ENCODE measurements around the gene IGIP.

IGIP gene

GRCh38 chr5:140145818-140146522, 20.2 kb downstream of the IGIP start:
- H3K4me3 ChIP-seq (ENCODE audit: low read depth, low read length): 0 out of 2 replicates have a peak overlapping the region, but pooled peaks have one; percentile 8
- peak; percentile 64 for DNase-seq (ENCODE audit: low read depth)
- peak; percentile 64 for TF ChIP-seq CTCF (IDR thresholded peaks at IDR 0.05; ENCODE audit: insufficient read depth, low read depth, low read length, missing control alignments)

GRCh38 chr5:140146523-140146842, 20.7 kb downstream of the IGIP start:
- H3K4me3 ChIP-seq (ENCODE audit: low read depth, low read length): no peak overlapping the region
- DNase-seq (ENCODE audit: low read depth): no peak
- no peak for TF ChIP-seq CTCF (IDR thresholded peaks at IDR 0.05; ENCODE audit: insufficient read depth, low read depth, low read length, missing control alignments)

- no peak for DNase-seq (ENCODE audit: low read depth)
- TF ChIP-seq CTCF (IDR thresholded peaks at IDR 0.05; ENCODE audit: insufficient read depth, low read depth, low read length, missing control alignments): no peak
- no peak overlapping the region for H3K4me3 ChIP-seq (ENCODE audit: low read depth, low read length)
Observed at GRCh38 chr5:140147460-140147859, 21.7 kb downstream of the IGIP start.

- no peak for DNase-seq (ENCODE audit: low read depth)
- H3K4me3 ChIP-seq (ENCODE audit: low read depth, low read length): no peak overlapping the region
- no peak for TF ChIP-seq CTCF (IDR thresholded peaks at IDR 0.05; ENCODE audit: insufficient read depth, low read depth, low read length, missing control alignments)
Observed at GRCh38 chr5:140148508-140148907, 22.8 kb downstream of the IGIP start.

- H3K4me3 ChIP-seq (ENCODE audit: low read depth, low read length): no peak overlapping the region
Observed at GRCh38 chr5:140150201-140150600, 24.5 kb downstream of the IGIP start.

GRCh38 chr5:140151144-140152021, 25.6 kb downstream of the IGIP start:
- no peak overlapping the region for H3K4me3 ChIP-seq (ENCODE audit: low read depth, low read length)
- TF ChIP-seq CTCF (IDR thresholded peaks at IDR 0.05; ENCODE audit: insufficient read depth, low read depth, low read length, missing control alignments): no peak
- no peak for DNase-seq (ENCODE audit: low read depth)

More at GRCh38 chr5:140150201-140150600, 24.5 kb downstream of the IGIP start:
- TF ChIP-seq CTCF (IDR thresholded peaks at IDR 0.05; ENCODE audit: insufficient read depth, low read depth, low read length, missing control alignments): no peak
- DNase-seq (ENCODE audit: low read depth): no peak

Data from GM12865 (cell line).